HepG2 (cell line): ENCODE results near the gene CPSF4. TPM values are rescaled to one million over a fixed set of nuclear protein-coding genes. Genes with fewer than 3 reads are reported as not detected.

Source experiments
- HES4 ChIP-seq: sonication (generic); formaldehyde crosslinking; IDR thresholded peaks from 2 replicates; pipeline ENCODE4 v1.9.0; 2021; ENCODE audit warnings: mild to moderate bottlenecking, missing genetic modification reagents, borderline replicate concordance
- JARID2 ChIP-seq: sonication (generic); formaldehyde crosslinking; IDR thresholded peaks from 2 replicates; pipeline ENCODE4 v1.8.1; 2023; ENCODE audit warnings: missing genetic modification reagents, inconsistent platforms; ENCODE audit not compliant: insufficient replicate concordance
- MEF2D ChIP-seq: sonication (generic); formaldehyde crosslinking; IDR thresholded peaks from 2 replicates; pipeline ENCODE4 v1.5.1; 2020; ENCODE audit warnings: mild to moderate bottlenecking, missing genetic modification reagents
- REXO4 ChIP-seq: sonication (generic); formaldehyde crosslinking; IDR thresholded peaks from 2 replicates; pipeline ENCODE4 v1.8.0; 2022; ENCODE audit warnings: missing genetic modification reagents, mild to moderate bottlenecking, borderline replicate concordance
- RORA ChIP-seq: sonication (generic); formaldehyde crosslinking; IDR thresholded peaks from 2 replicates; pipeline ENCODE4 v1.5.0; 2020; ENCODE audit warnings: mild to moderate bottlenecking, missing genetic modification reagents, moderate library complexity
- SAP130 ChIP-seq: IDR thresholded peaks from 2 replicates; pipeline ENCODE4 v1.6.1; 2016; ENCODE audit warnings: low read depth
- SIN3A ChIP-seq: IDR thresholded peaks from 2 replicates; pipeline ENCODE4 v1.6.1; 2011; ENCODE audit warnings: low read depth, mild to moderate bottlenecking, control low read depth, low read length, borderline replicate concordance
- XBP1 ChIP-seq: sonication (generic); formaldehyde crosslinking; IDR thresholded peaks from 2 replicates; pipeline ENCODE4 v1.5.0; 2020; ENCODE audit warnings: missing genetic modification reagents
- YEATS2 ChIP-seq: sonication (generic); formaldehyde crosslinking; IDR thresholded peaks from 2 replicates; pipeline ENCODE4 v1.4.0; 2020; ENCODE audit warnings: missing genetic modification reagents, borderline replicate concordance
- ZBTB8A ChIP-seq: sonication (generic); formaldehyde crosslinking; IDR thresholded peaks from 2 replicates; pipeline ENCODE4 v1.4.0; 2020; ENCODE audit warnings: mild to moderate bottlenecking, low read depth, missing genetic modification reagents, borderline replicate concordance
- ZNF75D ChIP-seq: sonication (generic); formaldehyde crosslinking; IDR thresholded peaks from 2 replicates; pipeline ENCODE4 v1.8.1; 2023; ENCODE audit warnings: missing genetic modification reagents, mild to moderate bottlenecking, borderline replicate concordance
- ZNF788 ChIP-seq: sonication (generic); formaldehyde crosslinking; IDR thresholded peaks from 2 replicates; pipeline ENCODE4 v1.5.0; 2020; ENCODE audit warnings: mild to moderate bottlenecking, missing genetic modification reagents, borderline replicate concordance
- polyA plus RNA-seq, 8 experiments: library from polyadenylated mRNA; depleted of rRNA in 3 of 8; stranded (reverse) in 7 of 8; unstranded in 1 of 8; fragments of >200 nt; fragmentation: Illumina TruSeq in 4 of 8; extraction: Trizol in 4 of 8; gene quantifications; 2 replicates each; pipeline versions ENCODE4 v1.2.1 to v1.2.3, GENCODE V29; 2011 to 2016; ENCODE audit warnings: low read depth in 4 of 8, missing spikeins in 1 of 8, mixed read lengths in 1 of 8; ENCODE audit not compliant: insufficient read depth in 1 of 8
- total RNA-seq, 5 experiments: library from RNA; depleted of rRNA; stranded (reverse); fragments of >200 nt; fragmentation: Illumina TruSeq; extraction: Trizol; gene quantifications; 2 replicates each; pipeline ENCODE4 v1.2.3, GENCODE V29; 2016; ENCODE audit warnings: low read depth in 1 of 5
- TF ChIP-seq, protein P1 (sequence below): sonication (generic); formaldehyde crosslinking; IDR thresholded peaks from 2 replicates; pipeline ENCODE4 v1.5.0; 2020; ENCODE audit warnings: mild to moderate bottlenecking, missing genetic modification reagents
- TF ChIP-seq, protein P2 (sequence below): sonication (generic); formaldehyde crosslinking; IDR thresholded peaks from 2 replicates; pipeline ENCODE4 v1.4.0; 2020; ENCODE audit warnings: missing genetic modification reagents
- TF ChIP-seq, protein P3 (sequence below): sonication (generic); formaldehyde crosslinking; IDR thresholded peaks from 2 replicates; pipeline ENCODE4 v1.5.1; 2020; ENCODE audit warnings: mild to moderate bottlenecking, moderate library complexity, missing genetic modification reagents
- TF ChIP-seq, protein P4 (sequence below): sonication (generic); formaldehyde crosslinking; IDR thresholded peaks from 2 replicates; pipeline ENCODE4 v1.4.0; 2020; ENCODE audit warnings: mild to moderate bottlenecking, missing genetic modification reagents
- TF ChIP-seq, protein P5 (sequence below): IDR thresholded peaks from 2 replicates; pipeline ENCODE4 v1.6.1; 2012; ENCODE audit warnings: low read depth, low read length, improper control_type of control experiment
- TF ChIP-seq, protein P6 (sequence below): sonication (generic); formaldehyde crosslinking; IDR thresholded peaks from 2 replicates; pipeline ENCODE4 v1.4.0; 2020; ENCODE audit warnings: low read depth, mild to moderate bottlenecking, missing genetic modification reagents

CPSF4 gene
- total and polyA plus RNA-seq, 2 of the 13 experiments (the other 11 are each of a cell fraction or from before 2014, with no cell fraction given) = 34.1 to 49.6 TPM

DNA sequence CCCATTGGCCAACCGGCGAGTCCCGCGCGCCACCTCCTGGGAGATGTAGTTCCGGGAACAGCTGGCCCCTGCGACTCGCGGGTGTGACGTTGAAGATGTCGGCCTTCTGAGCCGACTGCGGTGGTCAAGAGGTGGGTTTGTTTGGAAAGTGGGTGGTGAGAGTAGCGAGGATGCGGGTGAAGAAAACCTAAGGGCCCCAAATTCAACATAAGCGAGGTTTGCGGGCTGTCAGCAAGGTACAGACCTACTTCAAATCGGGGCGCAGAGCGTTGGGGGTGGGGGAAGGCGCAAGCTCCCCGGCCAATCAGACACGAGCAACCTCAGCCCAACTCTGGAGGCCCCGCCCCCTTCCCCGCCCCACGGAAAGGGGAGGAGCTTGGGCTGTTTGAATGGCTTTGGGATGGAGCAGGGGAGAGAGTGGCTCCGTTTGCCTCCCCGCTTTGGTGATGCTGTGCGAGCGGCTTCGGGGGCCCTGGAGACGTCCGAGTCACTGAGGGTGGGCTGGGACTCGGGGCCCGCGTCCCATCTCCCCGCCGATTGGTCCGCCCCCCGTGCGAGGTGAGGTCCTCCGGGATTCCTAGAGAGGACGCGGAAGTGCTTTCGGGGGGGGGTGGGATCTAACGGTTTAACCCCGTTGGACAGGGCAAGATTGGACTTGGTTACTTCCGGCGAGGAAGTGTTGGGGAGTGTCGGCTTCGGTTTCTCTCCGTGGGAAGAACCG lies 66.0 kb downstream of the CPSF4 start, which contains the start of gene ZKSCAN5 (continued):
- TF ChIP-seq, protein P1, sequence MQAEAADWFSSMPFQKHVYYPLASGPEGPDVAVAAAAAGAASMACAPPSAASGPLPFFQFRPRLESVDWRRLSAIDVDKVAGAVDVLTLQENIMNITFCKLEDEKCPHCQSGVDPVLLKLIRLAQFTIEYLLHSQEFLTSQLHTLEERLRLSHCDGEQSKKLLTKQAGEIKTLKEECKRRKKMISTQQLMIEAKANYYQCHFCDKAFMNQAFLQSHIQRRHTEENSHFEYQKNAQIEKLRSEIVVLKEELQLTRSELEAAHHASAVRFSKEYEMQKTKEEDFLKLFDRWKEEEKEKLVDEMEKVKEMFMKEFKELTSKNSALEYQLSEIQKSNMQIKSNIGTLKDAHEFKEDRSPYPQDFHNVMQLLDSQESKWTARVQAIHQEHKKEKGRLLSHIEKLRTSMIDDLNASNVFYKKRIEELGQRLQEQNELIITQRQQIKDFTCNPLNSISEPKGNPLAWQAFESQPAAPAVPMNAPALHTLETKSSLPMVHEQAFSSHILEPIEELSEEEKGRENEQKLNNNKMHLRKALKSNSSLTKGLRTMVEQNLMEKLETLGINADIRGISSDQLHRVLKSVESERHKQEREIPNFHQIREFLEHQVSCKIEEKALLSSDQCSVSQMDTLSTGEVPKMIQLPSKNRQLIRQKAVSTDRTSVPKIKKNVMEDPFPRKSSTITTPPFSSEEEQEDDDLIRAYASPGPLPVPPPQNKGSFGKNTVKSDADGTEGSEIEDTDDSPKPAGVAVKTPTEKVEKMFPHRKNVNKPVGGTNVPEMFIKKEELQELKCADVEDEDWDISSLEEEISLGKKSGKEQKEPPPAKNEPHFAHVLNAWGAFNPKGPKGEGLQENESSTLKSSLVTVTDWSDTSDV = no peak
- peak; percentile 89 for TF ChIP-seq SIN3A
- TF ChIP-seq, protein P2, sequence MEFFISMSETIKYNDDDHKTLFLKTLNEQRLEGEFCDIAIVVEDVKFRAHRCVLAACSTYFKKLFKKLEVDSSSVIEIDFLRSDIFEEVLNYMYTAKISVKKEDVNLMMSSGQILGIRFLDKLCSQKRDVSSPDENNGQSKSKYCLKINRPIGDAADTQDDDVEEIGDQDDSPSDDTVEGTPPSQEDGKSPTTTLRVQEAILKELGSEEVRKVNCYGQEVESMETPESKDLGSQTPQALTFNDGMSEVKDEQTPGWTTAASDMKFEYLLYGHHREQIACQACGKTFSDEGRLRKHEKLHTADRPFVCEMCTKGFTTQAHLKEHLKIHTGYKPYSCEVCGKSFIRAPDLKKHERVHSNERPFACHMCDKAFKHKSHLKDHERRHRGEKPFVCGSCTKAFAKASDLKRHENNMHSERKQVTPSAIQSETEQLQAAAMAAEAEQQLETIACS (CRISPR knock-in tag) = no peak
- TF ChIP-seq, protein P3, sequence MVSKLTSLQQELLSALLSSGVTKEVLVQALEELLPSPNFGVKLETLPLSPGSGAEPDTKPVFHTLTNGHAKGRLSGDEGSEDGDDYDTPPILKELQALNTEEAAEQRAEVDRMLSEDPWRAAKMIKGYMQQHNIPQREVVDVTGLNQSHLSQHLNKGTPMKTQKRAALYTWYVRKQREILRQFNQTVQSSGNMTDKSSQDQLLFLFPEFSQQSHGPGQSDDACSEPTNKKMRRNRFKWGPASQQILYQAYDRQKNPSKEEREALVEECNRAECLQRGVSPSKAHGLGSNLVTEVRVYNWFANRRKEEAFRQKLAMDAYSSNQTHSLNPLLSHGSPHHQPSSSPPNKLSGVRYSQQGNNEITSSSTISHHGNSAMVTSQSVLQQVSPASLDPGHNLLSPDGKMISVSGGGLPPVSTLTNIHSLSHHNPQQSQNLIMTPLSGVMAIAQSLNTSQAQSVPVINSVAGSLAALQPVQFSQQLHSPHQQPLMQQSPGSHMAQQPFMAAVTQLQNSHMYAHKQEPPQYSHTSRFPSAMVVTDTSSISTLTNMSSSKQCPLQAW = peak; percentile 75
- peak; percentile 78 for TF ChIP-seq YEATS2
- TF ChIP-seq, protein P4, sequence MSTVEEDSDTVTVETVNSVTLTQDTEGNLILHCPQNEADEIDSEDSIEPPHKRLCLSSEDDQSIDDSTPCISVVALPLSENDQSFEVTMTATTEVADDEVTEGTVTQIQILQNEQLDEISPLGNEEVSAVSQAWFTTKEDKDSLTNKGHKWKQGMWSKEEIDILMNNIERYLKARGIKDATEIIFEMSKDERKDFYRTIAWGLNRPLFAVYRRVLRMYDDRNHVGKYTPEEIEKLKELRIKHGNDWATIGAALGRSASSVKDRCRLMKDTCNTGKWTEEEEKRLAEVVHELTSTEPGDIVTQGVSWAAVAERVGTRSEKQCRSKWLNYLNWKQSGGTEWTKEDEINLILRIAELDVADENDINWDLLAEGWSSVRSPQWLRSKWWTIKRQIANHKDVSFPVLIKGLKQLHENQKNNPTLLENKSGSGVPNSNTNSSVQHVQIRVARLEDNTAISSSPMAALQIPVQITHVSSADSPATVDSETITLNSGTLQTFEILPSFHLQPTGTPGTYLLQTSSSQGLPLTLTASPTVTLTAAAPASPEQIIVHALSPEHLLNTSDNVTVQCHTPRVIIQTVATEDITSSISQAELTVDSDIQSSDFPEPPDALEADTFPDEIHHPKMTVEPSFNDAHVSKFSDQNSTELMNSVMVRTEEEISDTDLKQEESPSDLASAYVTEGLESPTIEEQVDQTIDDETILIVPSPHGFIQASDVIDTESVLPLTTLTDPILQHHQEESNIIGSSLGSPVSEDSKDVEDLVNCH = no peak
- no peak for TF ChIP-seq HES4 (CRISPR knock-in tag)
- TF ChIP-seq MEF2D (CRISPR knock-in tag) = peak; percentile 81; the same call in 1 of the 2 replicates
- no peak for TF ChIP-seq ZNF75D
- TF ChIP-seq XBP1 = no peak
- TF ChIP-seq, protein P5, sequence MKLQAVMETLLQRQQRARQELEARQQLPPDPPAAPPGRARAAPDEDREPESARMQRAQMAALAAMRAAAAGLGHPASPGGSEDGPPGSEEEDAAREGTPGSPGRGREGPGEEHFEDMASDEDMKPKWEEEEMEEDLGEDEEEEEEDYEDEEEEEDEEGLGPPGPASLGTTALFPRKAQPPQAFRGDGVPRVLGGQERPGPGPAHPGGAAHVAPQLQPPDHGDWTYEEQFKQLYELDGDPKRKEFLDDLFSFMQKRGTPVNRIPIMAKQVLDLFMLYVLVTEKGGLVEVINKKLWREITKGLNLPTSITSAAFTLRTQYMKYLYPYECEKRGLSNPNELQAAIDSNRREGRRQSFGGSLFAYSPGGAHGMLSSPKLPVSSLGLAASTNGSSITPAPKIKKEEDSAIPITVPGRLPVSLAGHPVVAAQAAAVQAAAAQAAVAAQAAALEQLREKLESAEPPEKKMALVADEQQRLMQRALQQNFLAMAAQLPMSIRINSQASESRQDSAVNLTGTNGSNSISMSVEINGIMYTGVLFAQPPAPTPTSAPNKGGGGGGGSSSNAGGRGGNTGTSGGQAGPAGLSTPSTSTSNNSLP = no peak
- TF ChIP-seq, protein P6, sequence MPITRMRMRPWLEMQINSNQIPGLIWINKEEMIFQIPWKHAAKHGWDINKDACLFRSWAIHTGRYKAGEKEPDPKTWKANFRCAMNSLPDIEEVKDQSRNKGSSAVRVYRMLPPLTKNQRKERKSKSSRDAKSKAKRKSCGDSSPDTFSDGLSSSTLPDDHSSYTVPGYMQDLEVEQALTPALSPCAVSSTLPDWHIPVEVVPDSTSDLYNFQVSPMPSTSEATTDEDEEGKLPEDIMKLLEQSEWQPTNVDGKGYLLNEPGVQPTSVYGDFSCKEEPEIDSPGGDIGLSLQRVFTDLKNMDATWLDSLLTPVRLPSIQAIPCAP (CRISPR knock-in tag) = no peak
- TF ChIP-seq ZBTB8A (CRISPR knock-in tag) = no peak
- no peak for TF ChIP-seq JARID2
- no peak; the same call in 1 of the 2 replicates for TF ChIP-seq ZNF788 (CRISPR knock-in tag)
- TF ChIP-seq REXO4 (CRISPR knock-in tag) = no peak
- TF ChIP-seq RORA = no peak
- peak; percentile 92 for TF ChIP-seq SAP130 (CRISPR knock-in tag)
